ENCODE results near the gene ZBTB9.

Gene ZBTB9

GRCh38 chr6:33454009-33454946 lies at the start of gene ZBTB9:
Gene ZBTB9 (plus strand): TSS chr6:33454576. CDS start chr6:33455101, 525 bp downstream.
- peak; percentile 98 for DNase-seq

- no peak for DNase-seq
Measured at GRCh38 chr6:33404884-33405283, 49.5 kb upstream of the ZBTB9 start.

- no peak for DNase-seq
Measured at GRCh38 chr6:33405386-33405940, 48.9 kb upstream of the ZBTB9 start.

- no peak for DNase-seq
Measured at GRCh38 chr6:33406126-33406525, 48.2 kb upstream of the ZBTB9 start.

GRCh38 chr6:33407132-33407718 lies 47.2 kb upstream of the ZBTB9 start:
- DNase-seq: no peak

- DNase-seq: peak; percentile 97
Measured at GRCh38 chr6:33410050-33410710, 44.2 kb upstream of the ZBTB9 start.

- DNase-seq: no peak
Measured at GRCh38 chr6:33410711-33411631, 43.4 kb upstream of the ZBTB9 start, which contains the start of gene PHF1. Gene PHF1 (plus strand): TSS chr6:33411014. CDS start chr6:33412264, 1,250 bp downstream.

- no peak for DNase-seq
Measured at GRCh38 chr6:33411632-33412005, 42.8 kb upstream of the ZBTB9 start.

- no peak for DNase-seq
Measured at GRCh38 chr6:33412140-33413009, 42.0 kb upstream of the ZBTB9 start.

GRCh38 chr6:33413241-33414120 lies 40.9 kb upstream of the ZBTB9 start:
- DNase-seq: no peak

GRCh38 chr6:33414592-33415271 lies 39.6 kb upstream of the ZBTB9 start:
- DNase-seq: no peak

- no peak for DNase-seq
Measured at GRCh38 chr6:33415831-33416230, 38.5 kb upstream of the ZBTB9 start.

GRCh38 chr6:33416386-33417127 lies 37.8 kb upstream of the ZBTB9 start:
- DNase-seq: no peak

- DNase-seq: peak; percentile 66
Measured at GRCh38 chr6:33417128-33417902, 37.1 kb upstream of the ZBTB9 start.

- peak; percentile 100 for DNase-seq
Measured at GRCh38 chr6:33417903-33418689, 36.3 kb upstream of the ZBTB9 start, which contains the start of gene CUTA. Gene CUTA (minus strand): TSS chr6:33418107. CDS start chr6:33418000, 107 bp downstream.

GRCh38 chr6:33418690-33419291 lies 35.6 kb upstream of the ZBTB9 start:
- no peak for DNase-seq

Data from NCI-H748 treated with DMSO at 0.1 percent for 48 hours (cell line).